ENCODE results near the gene GIPC3.
"Not testable (repeated sequence)": the region's sequence is repeated elsewhere in the genome, so short reads cannot be mapped to it uniquely, and the experiment has no call there.

GIPC3 gene

DNA sequence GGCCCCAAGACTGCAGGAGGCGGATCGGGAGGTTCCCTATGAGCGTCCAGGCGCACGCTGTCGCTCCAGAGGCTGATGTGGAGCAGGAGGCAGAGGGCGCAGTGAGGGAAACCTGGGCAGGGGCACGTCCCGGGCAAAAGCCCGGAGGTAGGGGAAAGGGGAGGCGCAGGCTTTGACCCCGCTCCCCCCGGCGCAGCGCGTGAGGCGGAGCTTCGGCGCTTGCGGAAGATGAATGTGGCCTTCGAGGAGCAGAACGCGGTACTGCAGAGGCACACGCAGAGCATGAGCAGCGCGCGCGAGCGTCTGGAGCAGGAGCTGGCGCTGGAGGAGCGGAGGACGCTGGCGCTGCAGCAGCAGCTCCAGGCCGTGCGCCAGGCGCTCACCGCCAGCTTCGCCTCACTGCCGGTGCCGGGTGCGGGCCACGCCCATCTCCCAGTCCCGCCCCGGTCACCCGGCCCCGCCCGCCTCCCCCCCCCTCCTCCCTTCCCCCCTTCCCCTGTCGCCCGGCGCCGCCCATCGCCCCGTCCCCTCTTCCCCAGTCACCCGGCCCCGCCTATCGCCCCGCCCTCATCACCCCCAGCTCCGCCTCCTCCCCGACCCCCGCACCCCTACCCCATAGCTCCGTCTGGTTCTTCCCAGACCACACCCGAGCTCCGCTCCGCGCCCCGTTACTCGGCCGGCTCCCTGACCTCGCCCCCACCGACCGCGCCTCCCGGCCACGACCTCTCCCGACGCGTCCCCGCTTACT, 8.4 kb upstream of the GIPC3 start:
- DNase-seq = no peak

GRCh38 chr19:3577723-3578344, 7.4 kb upstream of the GIPC3 start:
- DNase-seq = no peak

DNA sequence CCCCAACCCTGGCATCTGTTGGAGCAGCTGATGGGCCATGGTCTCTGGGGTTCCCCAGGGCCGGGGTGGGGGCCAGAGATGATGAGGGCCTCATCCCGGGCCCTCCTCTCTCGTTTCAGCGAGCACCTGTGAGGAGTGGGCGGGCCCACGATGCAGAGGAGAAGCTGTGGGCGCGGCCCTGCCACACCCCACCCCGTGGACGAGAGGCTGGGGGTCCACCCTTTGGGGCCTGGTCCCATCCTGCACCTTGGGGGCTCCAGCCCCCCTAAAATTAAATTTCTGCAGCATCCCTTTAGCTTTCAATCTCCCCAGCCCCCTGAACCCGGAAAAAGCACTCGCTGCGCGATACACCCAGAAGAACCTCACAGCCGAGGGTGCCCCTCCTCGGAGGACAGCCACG, 6.9 kb upstream of the GIPC3 start:
- no peak for DNase-seq

GRCh38 chr19:3580156-3580934, 4.9 kb upstream of the GIPC3 start:
- DNase-seq = no peak

DNA sequence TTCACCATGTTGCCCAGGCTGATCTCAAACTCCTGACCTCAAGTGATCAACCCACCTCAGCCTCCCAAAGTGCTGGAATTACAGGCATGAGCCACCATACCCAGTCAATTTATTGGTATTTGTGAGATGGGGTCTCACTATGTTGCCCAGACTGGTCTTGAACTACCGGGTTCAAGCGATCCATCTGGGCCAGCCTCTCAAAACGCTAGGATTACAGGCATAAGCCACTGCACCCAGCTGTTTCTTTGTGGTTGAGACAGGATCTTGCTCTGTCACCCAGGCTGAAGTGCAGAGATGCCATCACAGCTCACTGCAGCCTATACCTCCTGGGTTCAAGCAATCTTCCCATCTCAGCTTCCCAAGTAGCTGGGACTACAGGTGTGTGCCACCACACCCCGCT, 3.5 kb upstream of the GIPC3 start:
- DNase-seq = not testable (repeated sequence)

GRCh38 chr19:3584036-3584802, 1.1 kb upstream of the GIPC3 start:
- DNase-seq = not testable (repeated sequence)

- DNase-seq = no peak
Observed at GRCh38 chr19:3586127-3586626, 899 bp downstream of the GIPC3 start.

DNA sequence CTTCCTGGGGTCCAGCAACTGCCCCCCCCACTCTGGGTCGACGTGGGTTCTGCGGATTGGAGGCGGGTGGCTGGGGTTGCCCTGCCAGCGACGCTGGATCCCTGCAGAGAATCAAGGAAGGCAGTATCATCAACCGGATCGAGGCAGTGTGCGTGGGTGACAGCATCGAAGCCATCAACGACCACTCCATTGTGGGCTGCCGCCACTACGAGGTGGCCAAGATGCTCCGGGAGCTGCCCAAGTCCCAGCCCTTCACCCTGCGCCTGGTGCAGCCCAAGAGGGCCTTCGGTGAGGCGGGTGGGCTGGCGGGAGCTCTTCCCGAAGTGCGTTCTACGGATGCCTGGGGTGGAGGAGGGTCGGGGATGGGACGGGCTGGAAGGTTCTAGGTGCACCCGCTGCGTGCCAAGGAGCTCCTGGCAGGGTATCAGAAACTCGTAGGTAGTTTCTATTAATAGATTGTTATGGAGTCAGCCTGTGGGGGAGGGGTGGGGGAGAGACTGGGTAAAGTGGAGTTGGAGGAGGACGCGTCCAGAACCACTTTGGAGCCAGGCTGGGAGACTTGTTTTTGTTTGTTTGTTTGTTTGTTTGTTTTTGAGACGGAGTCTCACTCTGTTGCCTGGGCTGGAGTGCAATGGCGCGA, 1.5 kb downstream of the GIPC3 start:
- DNase-seq = no peak

GRCh38 chr19:3589439-3589838, 4.2 kb downstream of the GIPC3 start:
- no peak for DNase-seq

GRCh38 chr19:3589949-3590348, 4.7 kb downstream of the GIPC3 start:
- no peak for DNase-seq

- DNase-seq = no peak
Observed at GRCh38 chr19:3590991-3591659, 5.8 kb downstream of the GIPC3 start.

DNA sequence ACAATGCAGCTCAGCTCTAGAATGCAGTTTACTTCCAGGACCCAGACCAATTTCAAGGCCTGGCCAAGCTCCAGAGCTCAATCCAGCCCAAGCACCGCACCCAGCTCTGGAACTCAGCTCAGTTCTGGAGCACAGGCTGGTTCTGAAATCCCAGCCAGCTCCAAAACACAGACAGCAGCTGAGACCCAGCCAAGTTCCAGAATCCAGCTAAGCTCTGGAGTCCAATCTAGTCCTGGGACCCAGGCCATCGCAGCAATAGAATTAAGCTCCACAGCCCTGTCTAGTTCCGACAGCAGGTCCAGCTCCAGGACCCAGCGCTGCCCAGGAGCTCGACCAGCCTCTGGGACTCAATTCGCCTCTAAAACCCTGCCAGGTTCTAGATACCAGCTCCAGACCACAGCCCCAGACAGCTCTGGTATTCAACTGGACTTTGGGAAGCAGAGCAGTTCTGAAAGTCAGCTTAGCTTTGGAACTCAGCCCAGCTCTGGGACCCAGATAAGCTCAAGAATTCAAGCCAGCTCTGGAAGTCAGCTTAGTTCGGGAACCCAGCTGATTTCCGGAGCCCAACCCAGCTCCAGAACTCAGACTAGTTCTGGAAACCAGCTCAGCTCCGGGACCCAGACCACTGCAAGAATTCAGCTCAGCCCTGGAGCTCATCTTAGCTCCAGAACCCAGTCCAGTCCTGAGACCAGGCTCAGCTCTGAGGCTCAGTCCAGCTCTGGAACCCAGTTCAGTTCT, 6.8 kb downstream of the GIPC3 start:
- DNase-seq = no peak

DNA sequence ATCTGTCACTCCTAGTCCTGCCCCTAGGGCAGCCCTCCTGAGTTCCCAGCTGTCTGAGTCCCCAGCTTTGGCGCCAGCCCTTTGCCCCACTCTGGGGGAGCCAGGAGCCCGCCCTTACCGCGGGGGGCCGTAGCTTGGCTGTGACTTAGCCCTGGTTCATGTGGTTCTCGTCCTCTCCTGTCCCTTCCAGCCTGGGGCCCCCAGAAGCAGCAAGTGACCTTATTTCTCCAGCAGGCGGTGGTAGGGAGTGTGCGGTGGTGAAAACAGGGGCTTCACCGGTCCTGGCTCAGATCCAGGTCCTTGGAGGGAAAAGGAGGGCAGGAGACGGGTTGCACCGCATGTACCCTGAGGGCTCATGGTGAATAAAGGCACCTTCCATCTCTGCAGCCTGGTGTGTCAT, 7.9 kb downstream of the GIPC3 start:
- DNase-seq = no peak

DNA sequence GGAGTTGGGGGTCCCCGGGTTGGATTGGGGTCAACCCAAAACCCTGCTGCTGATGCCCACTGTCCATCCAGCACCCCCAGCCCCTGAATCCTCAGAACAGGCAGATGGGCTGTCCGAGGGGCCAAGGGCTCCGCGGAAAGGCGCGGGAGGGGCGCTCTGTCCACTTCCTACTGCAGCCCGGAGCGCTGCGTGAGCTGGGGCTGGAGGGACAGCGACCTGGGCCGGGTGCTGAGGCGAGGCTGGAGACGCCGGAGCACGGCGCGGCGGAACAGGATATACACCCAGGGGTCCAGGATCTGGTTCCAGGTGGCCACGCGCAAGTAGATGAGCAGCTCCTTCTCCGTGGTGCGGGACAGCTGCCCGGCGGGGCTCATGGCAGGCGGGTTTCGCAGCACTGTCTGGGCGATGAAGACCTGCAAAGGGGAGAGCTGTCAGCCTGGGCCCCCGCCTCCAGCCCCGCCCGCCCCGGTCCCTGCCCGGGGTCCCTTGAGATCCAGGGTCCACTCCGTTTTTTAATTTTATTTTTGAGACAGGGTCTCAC, 10.3 kb downstream of the GIPC3 start:
- DNase-seq = no peak

GRCh38 chr19:3599776-3600187, 14.5 kb downstream of the GIPC3 start:
- DNase-seq = no peak

DNA sequence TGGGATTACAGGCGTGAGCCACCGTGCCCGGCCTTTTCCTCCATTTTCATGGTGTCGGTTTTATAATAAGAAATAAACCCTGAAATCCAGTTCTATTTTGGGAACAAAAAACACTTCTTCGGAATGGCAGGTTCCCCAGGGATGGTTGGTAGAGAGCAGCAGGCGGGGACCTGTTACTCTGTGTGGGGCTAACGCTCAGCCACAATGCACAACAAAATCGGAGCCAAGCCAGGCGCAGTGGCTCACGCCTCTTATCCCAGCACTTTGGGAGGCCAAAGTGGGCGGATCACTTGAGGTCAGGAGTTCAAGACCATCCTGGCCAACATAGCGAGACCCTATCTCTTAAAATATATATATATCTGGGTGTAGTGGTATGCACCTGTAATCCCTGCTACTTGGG, 15.7 kb downstream of the GIPC3 start:
- DNase-seq = no peak

DNA sequence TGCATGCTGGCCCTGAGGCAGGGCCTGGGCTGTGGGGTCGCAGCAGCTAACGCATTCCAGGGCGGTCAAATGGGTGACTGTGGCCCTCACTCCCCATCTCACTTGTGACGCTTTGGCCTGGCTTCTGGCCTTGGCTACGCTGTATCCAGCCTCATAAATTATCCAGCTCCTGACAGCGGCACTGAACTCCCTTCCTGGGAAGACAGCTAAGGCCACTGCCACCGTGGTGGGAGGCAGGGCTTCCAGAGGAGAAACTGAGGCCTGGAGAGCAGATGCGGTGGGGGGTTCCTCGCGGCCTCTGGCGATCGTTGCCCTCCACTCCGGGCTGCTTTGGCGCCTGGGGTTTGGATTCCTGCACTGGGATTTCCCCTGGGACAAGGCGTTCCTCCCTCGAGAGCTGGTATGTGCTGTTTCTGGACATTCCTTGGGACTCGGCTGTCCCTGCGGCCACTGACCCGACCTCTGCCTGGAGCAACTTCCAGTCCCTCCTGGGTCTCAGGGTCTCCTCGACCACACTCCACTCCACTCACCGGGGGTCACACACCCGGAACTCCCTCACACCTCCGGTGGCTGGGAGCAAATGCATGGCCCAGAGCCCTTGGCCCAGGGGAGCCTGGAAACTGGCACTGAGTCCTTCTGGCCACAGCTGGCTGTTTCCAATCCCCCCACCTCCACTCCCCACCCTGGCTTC, 18.0 kb downstream of the GIPC3 start:
- DNase-seq = no peak

- no peak for DNase-seq
Observed at GRCh38 chr19:3604227-3604986, 19.1 kb downstream of the GIPC3 start.

- no peak for DNase-seq
Observed at GRCh38 chr19:3604987-3605343, 19.7 kb downstream of the GIPC3 start.
